Liver (tissue), 3 donors: ENCODE results near the gene PPM1D.

Source experiments
- ATF3 ChIP-seq: IDR thresholded peaks from 2 replicates; pipeline ENCODE4 v1.6.1; 2016; ENCODE audit warnings: antibody characterized with exemption
- CTCF ChIP-seq: fragments of 150-350 bp; IDR thresholded peaks from 2 replicates; pipeline ENCODE4 v1.5.1; 2017; ENCODE audit warnings: improper control_type of control experiment, low read depth, low read length; ENCODE audit not compliant: missing input control
- EGR1 ChIP-seq, 2 donors: IDR thresholded peaks; 2 replicates each; pipeline ENCODE4 v1.6.1; 2016 to 2018; ENCODE audit warnings: antibody characterized with exemption in 2 of 2, low read depth in 2 of 2
- TAF1 ChIP-seq: conservative IDR thresholded peaks from 2 replicates; pipeline ENCODE4 v1.6.1; 2016; ENCODE audit warnings: antibody characterized with exemption, mild to moderate bottlenecking
- donor health status: healthy.
- donor health status: healthy.

GRCh38 chr17:60565233-60565632 is 34.8 kb upstream of the PPM1D start:
- TF ChIP-seq EGR1 (IDR thresholded peaks at IDR 0.05; ENCODE audit: low read depth in 2 of 2) (no peak), TAF1 (no peak), ATF3 (no peak), CTCF (no peak)
